Psoas muscle (tissue), 8 donors: ENCODE data around the gene PRKAR2A. TPM values are rescaled to one million over a fixed set of nuclear protein-coding genes. Genes with fewer than 3 reads are reported as not detected.
"Not testable (repeated sequence)": the region's sequence is repeated elsewhere in the genome, so short reads cannot be mapped to it uniquely, and the experiment has no call there.

Source experiments
- ATAC-seq, 4 donors: fragments of 200-7000 bp; cut with Tn5 transposase; one replicate each; pipeline ENCODE4 v1.9.1; 2020; ENCODE audit warnings: moderate library complexity in 3 of 4, mild to moderate bottlenecking in 2 of 4
- DNase-seq, 2 donors: peaks; one replicate each; pipeline ENCODE4 v3.0.0-alpha.2; 2020
- H3K27ac ChIP-seq: fragments of 200-600 bp; one replicate; pipeline ENCODE4 v1.8.0; 2022
- H3K27me3 ChIP-seq, 3 donors: fragments of 200-600 bp in 1 of 3; one replicate each; pipeline versions ENCODE4 v1.6.1 to v1.8.0; 2013 to 2022; ENCODE audit warnings: low read length in 2 of 3, mild to moderate bottlenecking in 2 of 3, moderate library complexity in 1 of 3; ENCODE audit not compliant: insufficient read depth in 3 of 3
- H3K36me3 ChIP-seq, 2 donors: fragments of 200-600 bp in 1 of 2; one replicate each; pipeline versions ENCODE4 v1.6.1 to v1.8.0; 2013 to 2022; ENCODE audit warnings: low read depth in 1 of 2, mild to moderate bottlenecking in 1 of 2, moderate library complexity in 1 of 2; ENCODE audit not compliant: insufficient read depth in 1 of 2
- H3K4me1 ChIP-seq: fragments of 200-600 bp; one replicate; pipeline ENCODE4 v1.8.0; 2022
- H3K4me3 ChIP-seq: fragments of 200-600 bp; one replicate; pipeline ENCODE4 v1.8.0; 2022; ENCODE audit warnings: mild to moderate bottlenecking
- H3K9me3 ChIP-seq: fragments of 200-600 bp; one replicate; pipeline ENCODE4 v1.8.0; 2022
- WGBS, 3 donors: extraction: QIAGEN DNeasy Blood & Tissue Kit; methylation state at CpG; one replicate each; pipeline versions ENCODE4 v1.1.6 to v1.1.7; 2013; 5-methylcytosine and 5-hydroxymethylcytosine counted together
- intact Hi-C, 2 donors: fragments of 100-400 bp; cut with DNase I; formaldehyde crosslinking; loops; one replicate each; pipeline versions ENCODE4 v1.11.0 to v1.14.2; 2022
- polyA plus RNA-seq, 3 donors: library from polyadenylated mRNA; stranded (reverse); fragments of 200-250 nt; gene quantifications; one replicate each; pipeline ENCODE4 v1.2.3, GENCODE V29; 2013
- total RNA-seq, 4 donors: library from RNA; stranded (reverse); fragmentation: NEBNext Ultra II Directional in 2 of 4; extraction: Animal tissue kit (Norgen Biotek cat#: 25700) in 2 of 4; gene quantifications; one replicate each; pipeline versions ENCODE4 v1.2.1 to v1.2.4, GENCODE V29; 2021 to 2023
- TF ChIP-seq, protein P1 (sequence below): fragments of 200-600 bp; IDR thresholded peaks from one replicate; pipeline ENCODE4 v1.8.0; 2022; ENCODE audit warnings: antibody characterized with exemption
- donor health status: healthy with polysubstance abuse.
- donor health status: DM: no; HTN: no; CAD: no; lungs with moderate emphysema.
- donor health status: Bipolar disorder and iron deficiency.
- donor health status: healthy.
- donor health status: DM: yes; HTN: yes; CAD: no.
- donor health status: DM: no; HTN: no; CAD: no.
- donor health status: DM: no; HTN: no; CAD: no.
- donor health status: DM: yes; HTN: yes; CAD: no.

Gene PRKAR2A
- total and polyA plus RNA-seq, 7 donors = 24.3 to 126 (median 92.5) TPM

- WGBS, 3 donors = 82 to 85% (median 84%) methylated on average over 1 of the region's 1 CpG
- Histone ChIP-seq H3K36me3 (peaks cover 6 to 61% of the 10 kb centered on the region in 2 donors), H3K27ac (peak overlapping the region; percentile 11), H3K27me3 (no peaks in the 10 kb centered on the region), H3K4me3 (no peak overlapping the region), H3K9me3 (no peaks in the 10 kb centered on the region), H3K4me1 (peaks cover 18% of the 10 kb centered on the region)
- intact Hi-C loops = no loop called here
- DNase-seq (no peak), ATAC-seq (no peak)
- TF ChIP-seq, protein P1, sequence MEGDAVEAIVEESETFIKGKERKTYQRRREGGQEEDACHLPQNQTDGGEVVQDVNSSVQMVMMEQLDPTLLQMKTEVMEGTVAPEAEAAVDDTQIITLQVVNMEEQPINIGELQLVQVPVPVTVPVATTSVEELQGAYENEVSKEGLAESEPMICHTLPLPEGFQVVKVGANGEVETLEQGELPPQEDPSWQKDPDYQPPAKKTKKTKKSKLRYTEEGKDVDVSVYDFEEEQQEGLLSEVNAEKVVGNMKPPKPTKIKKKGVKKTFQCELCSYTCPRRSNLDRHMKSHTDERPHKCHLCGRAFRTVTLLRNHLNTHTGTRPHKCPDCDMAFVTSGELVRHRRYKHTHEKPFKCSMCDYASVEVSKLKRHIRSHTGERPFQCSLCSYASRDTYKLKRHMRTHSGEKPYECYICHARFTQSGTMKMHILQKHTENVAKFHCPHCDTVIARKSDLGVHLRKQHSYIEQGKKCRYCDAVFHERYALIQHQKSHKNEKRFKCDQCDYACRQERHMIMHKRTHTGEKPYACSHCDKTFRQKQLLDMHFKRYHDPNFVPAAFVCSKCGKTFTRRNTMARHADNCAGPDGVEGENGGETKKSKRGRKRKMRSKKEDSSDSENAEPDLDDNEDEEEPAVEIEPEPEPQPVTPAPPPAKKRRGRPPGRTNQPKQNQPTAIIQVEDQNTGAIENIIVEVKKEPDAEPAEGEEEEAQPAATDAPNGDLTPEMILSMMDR = no peak
These were observed 59.0 kb downstream of the PRKAR2A start for GRCh38 chr3:48788544-48789162.

- Histone ChIP-seq H3K4me3 (peak overlapping the region; percentile 14), H3K9me3 (no peaks in the 10 kb centered on the region), H3K36me3 (peaks cover 10 to 74% of the 10 kb centered on the region in 2 donors), H3K27ac (peak overlapping the region; percentile 77), H3K27me3 (no peaks in the 10 kb centered on the region), H3K4me1 (peaks cover 20% of the 10 kb centered on the region)
- intact Hi-C loops = no loop called here
- peak; percentile 89 to 96 (median 94) for ATAC-seq
- 53 to 71% (median 54%) methylated on average over 4 of the region's 4 CpGs for WGBS, 3 donors
- TF ChIP-seq, protein P1 = no peak
- no peak for DNase-seq
These were observed 63.1 kb downstream of the PRKAR2A start for GRCh38 chr3:48784426-48785120.

GRCh38 chr3:48783304-48783703 lies 64.4 kb downstream of the PRKAR2A start:
- intact Hi-C loops = no loop called here
- H3K9me3 ChIP-seq = no peaks in the 10 kb centered on the region
- 90 to 94% (median 92%) methylated on average over 6 of the region's 6 CpGs for WGBS, 3 donors
- peaks cover 4 to 71% of the 10 kb centered on the region in 2 donors for H3K36me3 ChIP-seq
- DNase-seq = no peak
- no peak overlapping the region for H3K4me3 ChIP-seq
- no peaks in the 10 kb centered on the region for H3K27me3 ChIP-seq
- peak overlapping the region; percentile 77 for H3K27ac ChIP-seq
- ATAC-seq = no peak
- peaks cover 20% of the 10 kb centered on the region for H3K4me1 ChIP-seq
- TF ChIP-seq, protein P1 = no peak

- H3K27me3 ChIP-seq = no peaks in the 10 kb centered on the region
- no peak overlapping the region for H3K27ac ChIP-seq
- H3K36me3 ChIP-seq = peaks cover 4 to 76% of the 10 kb centered on the region in 2 donors
- H3K4me3 ChIP-seq = no peak overlapping the region
- H3K4me1 ChIP-seq = peaks cover 14% of the 10 kb centered on the region
- no peaks in the 10 kb centered on the region for H3K9me3 ChIP-seq
- no peak for DNase-seq
- TF ChIP-seq, protein P1 = no peak
- intact Hi-C loops = no loop called here
- no peak for ATAC-seq
These were observed 65.6 kb downstream of the PRKAR2A start for GRCh38 chr3:48782046-48782445.

- peaks cover 4 to 82% of the 10 kb centered on the region in 2 donors for H3K36me3 ChIP-seq
- H3K9me3 ChIP-seq, H3K4me1 ChIP-seq, H3K27me3 ChIP-seq, intact Hi-C loops, DNase-seq, H3K4me3 ChIP-seq: not testable (repeated sequence)
- 43 to 65% (median 44%) methylated on average over 8 of the region's 8 CpGs for whole genome bisulfite sequencing, 3 donors
- peak in 2 of 4 donors; percentile 19 to 51 for ATAC-seq
- peak overlapping the region; percentile 3 for H3K27ac ChIP-seq
These were observed 69.1 kb downstream of the PRKAR2A start for GRCh38 chr3:48778565-48778964.
